ENCODE data around the gene COL5A1. TPM values are rescaled to one million over a fixed set of nuclear protein-coding genes. Genes with fewer than 3 reads are reported as not detected.

The COL5A1 gene
- total RNA-seq, 1 donor: 295 TPM

DNA sequence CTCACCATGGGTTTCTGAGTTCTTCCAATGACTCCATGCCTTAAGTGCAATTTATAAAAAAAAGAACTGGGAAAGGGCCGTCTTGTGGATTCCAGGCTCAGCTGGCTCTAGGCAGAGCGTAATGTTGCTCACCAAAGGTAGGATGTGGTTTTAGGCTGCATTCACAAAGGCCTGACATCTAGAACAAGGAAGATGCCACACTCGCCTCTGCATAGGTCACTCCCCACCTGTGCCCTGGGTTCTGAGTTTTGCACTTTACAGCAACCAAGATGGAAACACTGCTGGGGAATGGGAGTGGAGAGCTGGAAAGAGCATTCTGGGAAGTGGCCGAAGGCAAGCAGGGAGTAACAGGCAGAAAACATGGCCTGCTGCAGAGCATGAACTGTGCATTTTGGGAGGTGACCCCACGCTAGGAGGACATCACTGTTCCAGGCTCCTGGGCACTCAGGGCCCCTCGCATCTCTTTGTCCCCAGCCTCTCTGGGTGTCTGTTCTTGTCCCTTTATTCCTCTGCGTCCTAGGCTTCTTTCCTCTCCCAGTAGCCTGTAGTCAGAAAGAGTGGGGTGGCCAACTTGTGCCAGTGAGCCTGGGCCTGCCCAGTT, 251.3 kb downstream of the COL5A1 start:
- DNase-seq (ENCODE audit: low read depth): no peak
- TF ChIP-seq, protein P1, sequence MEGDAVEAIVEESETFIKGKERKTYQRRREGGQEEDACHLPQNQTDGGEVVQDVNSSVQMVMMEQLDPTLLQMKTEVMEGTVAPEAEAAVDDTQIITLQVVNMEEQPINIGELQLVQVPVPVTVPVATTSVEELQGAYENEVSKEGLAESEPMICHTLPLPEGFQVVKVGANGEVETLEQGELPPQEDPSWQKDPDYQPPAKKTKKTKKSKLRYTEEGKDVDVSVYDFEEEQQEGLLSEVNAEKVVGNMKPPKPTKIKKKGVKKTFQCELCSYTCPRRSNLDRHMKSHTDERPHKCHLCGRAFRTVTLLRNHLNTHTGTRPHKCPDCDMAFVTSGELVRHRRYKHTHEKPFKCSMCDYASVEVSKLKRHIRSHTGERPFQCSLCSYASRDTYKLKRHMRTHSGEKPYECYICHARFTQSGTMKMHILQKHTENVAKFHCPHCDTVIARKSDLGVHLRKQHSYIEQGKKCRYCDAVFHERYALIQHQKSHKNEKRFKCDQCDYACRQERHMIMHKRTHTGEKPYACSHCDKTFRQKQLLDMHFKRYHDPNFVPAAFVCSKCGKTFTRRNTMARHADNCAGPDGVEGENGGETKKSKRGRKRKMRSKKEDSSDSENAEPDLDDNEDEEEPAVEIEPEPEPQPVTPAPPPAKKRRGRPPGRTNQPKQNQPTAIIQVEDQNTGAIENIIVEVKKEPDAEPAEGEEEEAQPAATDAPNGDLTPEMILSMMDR (IDR thresholded peaks at IDR 0.05; ENCODE audit: insufficient read depth, low read depth, low read length): no peak
- H3K4me3 ChIP-seq (ENCODE audit: low read depth, low read length): no peak overlapping the region

Small RNAs within 50 kb of the gene (small RNA-seq; reads per million reads assigned to genes)
- gene AL603650.1: not detected
- not detected for gene MIR3689A
- not detected for gene MIR3689B
- gene MIR3689C: not detected
- not detected for gene MIR3689D1
- not detected for gene MIR3689D2
- not detected for gene MIR3689E
- gene MIR3689F: not detected

Other genes starting within 250 kb of the COL5A1 start
- gene FCN2, start 239.0 kb downstream of the COL5A1 start, total RNA-seq: not detected in 2 replicates

Data from fibroblast of villous mesenchyme (primary cell).